Fibroblast of lung (primary cell): ENCODE data around the gene ARFRP1. TPM values are rescaled to one million over a fixed set of nuclear protein-coding genes. Genes with fewer than 3 reads are reported as not detected.
"Not testable (repeated sequence)": the region's sequence is repeated elsewhere in the genome, so short reads cannot be mapped to it uniquely, and the experiment has no call there.

ENCODE experiments used
- DNase-seq, 2 donors: peaks; one replicate each; pipeline versions ENCODE4 v3.0.0 to v3.0.0-alpha.2; 2010; ENCODE audit warnings: low read depth in 2 of 2
- H2AFZ ChIP-seq: 2 replicates; pipeline ENCODE4 v1.5.1; 2012; ENCODE audit warnings: low read length, control low read depth, inconsistent platforms
- H3K27ac ChIP-seq: 2 replicates; pipeline ENCODE4 v1.5.1; 2011; ENCODE audit warnings: low read length, control low read depth; ENCODE audit not compliant: insufficient read depth
- H3K27me3 ChIP-seq: 2 replicates; pipeline ENCODE4 v1.5.1; 2011; ENCODE audit warnings: mild to moderate bottlenecking, low read length; ENCODE audit not compliant: control insufficient read depth, insufficient read depth
- H3K36me3 ChIP-seq: 2 replicates; pipeline ENCODE4 v1.5.1; 2011; ENCODE audit warnings: low read length; ENCODE audit not compliant: control insufficient read depth, insufficient read depth
- H3K4me1 ChIP-seq: 2 replicates; pipeline ENCODE4 v1.5.1; 2011; ENCODE audit warnings: low read length; ENCODE audit not compliant: control insufficient read depth, insufficient read depth; ENCODE audit errors: extremely low read depth
- H3K4me2 ChIP-seq: 2 replicates; pipeline ENCODE4 v1.5.1; 2011; ENCODE audit warnings: low read length, control low read depth; ENCODE audit not compliant: insufficient read depth; ENCODE audit errors: extremely low read depth
- H3K4me3 ChIP-seq, 4 experiments: fragments of 200-600 bp in 1 of 4; sonication (generic) in 1 of 4; replicated peaks in 1 of 4; 2 replicates each; pipeline ENCODE4 v1.5.1; 2011 to 2016; ENCODE audit warnings: low read length in 4 of 4, low read depth in 3 of 4, mild to moderate bottlenecking in 3 of 4, control low read depth in 2 of 4, inconsistent platforms in 1 of 4, mixed read lengths in 1 of 4; ENCODE audit not compliant: insufficient read depth in 1 of 4; ENCODE audit errors: control extremely low read depth in 1 of 4
- H3K79me2 ChIP-seq: 2 replicates; pipeline ENCODE4 v1.5.1; 2012; ENCODE audit warnings: mild to moderate bottlenecking, low read length, inconsistent platforms; ENCODE audit not compliant: control insufficient read depth, insufficient read depth
- H3K9ac ChIP-seq: 2 replicates; pipeline ENCODE4 v1.5.1; 2011; ENCODE audit warnings: mild to moderate bottlenecking, low read length, control low read depth; ENCODE audit not compliant: insufficient read depth
- H3K9me3 ChIP-seq: 2 replicates; pipeline ENCODE4 v1.5.1; 2012; ENCODE audit warnings: low read depth, low read length; ENCODE audit not compliant: control insufficient read depth, insufficient read depth
- H4K20me1 ChIP-seq: 2 replicates; pipeline ENCODE4 v1.5.1; 2011; ENCODE audit warnings: low read length; ENCODE audit not compliant: control insufficient read depth, insufficient read depth; ENCODE audit errors: extremely low read depth
- CTCF ChIP-seq, 2 donors: IDR thresholded peaks in 1 of 2; conservative IDR thresholded peaks in 1 of 2; 1 replicate in 1 of 2; 2 replicates in 1 of 2; pipeline ENCODE4 v1.5.1; 2011 to 2012; ENCODE audit warnings: low read length in 2 of 2, control low read depth in 1 of 2, inconsistent platforms in 1 of 2, low read depth in 1 of 2, mild to moderate bottlenecking in 1 of 2
- EZH2 ChIP-seq: IDR thresholded peaks from 2 replicates; pipeline ENCODE4 v1.5.1; 2012; ENCODE audit warnings: low read length, control low read depth, mild to moderate bottlenecking; ENCODE audit errors: missing control alignments
- polyA plus RNA-seq, 2 donors: library from polyadenylated mRNA; depleted of rRNA in 1 of 2; stranded (reverse) in 1 of 2; unstranded in 1 of 2; fragments of >200 nt; gene quantifications; 2 replicates each; pipeline ENCODE4 v1.2.1, GENCODE V29; 2011 to 2012; ENCODE audit warnings: missing spikeins in 1 of 2
- total RNA-seq: library from RNA; depleted of rRNA; stranded (reverse); fragments of >200 nt; gene quantifications from 2 replicates; pipeline ENCODE4 v1.2.1, GENCODE V29; 2014

The ARFRP1 gene
- total and polyA plus RNA-seq, 2 donors (not counting 1 experiment from before 2014, with no cell fraction given), result 34.6 to 35.0 TPM

- no peak for TF ChIP-seq EZH2
- no peak for TF ChIP-seq CTCF (conservative IDR thresholded peaks at IDR 0.05 in 1 of 2, IDR thresholded peaks at IDR 0.05 in 1 of 2; ENCODE audit: low read depth in 1 of 2, low read length in 2 of 2)
- H4K20me1 ChIP-seq, result no peaks in the 10 kb centered on the region
- no peak overlapping the region for H3K9ac ChIP-seq
- peaks cover 22% of the 10 kb centered on the region for H3K36me3 ChIP-seq
- no peak overlapping the region for H3K27ac ChIP-seq
- no peak for DNase-seq
- no peak overlapping the region for H2AFZ ChIP-seq
- no peaks in the 10 kb centered on the region for H3K27me3 ChIP-seq
- no peak overlapping the region for H3K4me2 ChIP-seq
- peaks cover 21% of the 10 kb centered on the region for H3K79me2 ChIP-seq
- no peak overlapping the region for H3K4me3 ChIP-seq
- H3K4me1 ChIP-seq, result no peaks in the 10 kb centered on the region
- no peaks in the 10 kb centered on the region for H3K9me3 ChIP-seq
These were observed 25.3 kb upstream of the ARFRP1 start for GRCh38 chr20:63733117-63733516.

DNA sequence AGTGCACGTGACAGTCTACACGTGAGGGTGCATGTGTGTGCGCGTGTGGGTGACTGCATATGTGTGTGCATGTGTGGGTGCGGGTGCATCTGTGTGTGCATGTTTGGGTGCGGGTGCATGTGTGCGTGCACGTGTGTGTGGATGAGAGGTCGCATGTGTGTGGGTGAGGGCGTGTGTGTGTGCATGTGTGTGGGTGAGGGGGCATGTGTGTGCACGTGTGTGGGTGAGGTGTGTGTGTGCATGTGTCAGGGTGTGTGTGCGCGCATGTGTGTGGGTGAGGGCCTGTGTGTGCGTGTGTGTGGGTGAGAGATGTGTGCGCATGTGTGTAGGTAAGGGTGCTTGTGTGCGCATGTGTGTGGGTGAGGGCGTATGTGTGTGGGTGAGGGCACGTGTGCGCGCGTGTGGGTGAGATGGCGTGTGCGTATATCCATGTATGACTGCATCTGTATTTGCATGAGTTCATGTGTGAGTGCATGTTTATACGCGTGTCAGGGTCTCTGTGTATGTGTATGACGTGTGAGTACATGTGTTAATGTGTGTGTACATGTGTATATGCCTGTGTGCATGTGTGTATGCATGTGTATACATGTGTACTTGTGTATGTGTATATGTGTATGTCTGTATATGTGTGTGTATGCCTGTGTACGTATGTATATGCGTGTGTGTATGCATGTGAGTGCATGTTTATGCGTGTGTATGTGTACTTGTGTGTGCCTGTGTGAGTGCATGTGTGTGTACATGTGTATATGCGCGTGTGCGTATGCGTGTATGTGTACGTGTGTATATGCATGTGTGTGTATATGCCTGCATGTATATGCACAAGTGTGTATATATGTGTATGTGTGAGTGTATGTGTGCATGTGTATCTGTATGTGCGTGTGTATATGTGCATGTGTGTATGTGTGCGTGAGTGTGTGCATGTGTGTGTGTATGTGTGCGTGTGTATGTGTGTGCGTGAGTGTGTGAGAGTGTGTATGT lies 24.6 kb upstream of the ARFRP1 start:
- Histone ChIP-seq H3K36me3 (peaks cover 22% of the 10 kb centered on the region), H4K20me1 (no peaks in the 10 kb centered on the region), H3K4me2 (no peak overlapping the region), H3K4me1 (no peaks in the 10 kb centered on the region), H3K9ac (no peak overlapping the region), H3K27me3 (no peaks in the 10 kb centered on the region), H2AFZ (no peak overlapping the region), H3K9me3 (no peaks in the 10 kb centered on the region), H3K79me2 (peaks cover 21% of the 10 kb centered on the region), H3K27ac (no peak overlapping the region), H3K4me3 (no peak overlapping the region)
- DNase-seq, result no peak
- TF ChIP-seq CTCF (conservative IDR thresholded peaks at IDR 0.05 in 1 of 2, IDR thresholded peaks at IDR 0.05 in 1 of 2; ENCODE audit: low read depth in 1 of 2, low read length in 2 of 2) (no peak), EZH2 (no peak)

DNA sequence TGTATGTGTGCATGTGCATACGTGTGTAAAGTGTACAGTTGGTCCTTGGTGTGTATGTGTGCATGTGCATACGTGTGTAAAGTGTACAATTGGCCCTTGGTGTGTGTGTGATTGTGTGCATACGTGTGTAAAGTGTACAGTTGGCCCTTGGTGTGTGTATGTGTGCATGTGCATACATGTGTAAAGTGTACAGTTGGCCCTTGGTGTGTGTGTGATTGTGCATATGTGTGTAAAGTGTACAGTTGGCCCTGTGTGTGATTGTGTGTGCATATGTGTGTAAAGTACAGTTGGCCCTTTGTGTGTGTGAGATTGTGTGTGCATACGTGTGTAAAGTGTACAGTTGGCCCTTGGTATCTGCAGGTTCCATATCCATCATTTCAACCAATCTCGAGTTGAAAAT lies 23.6 kb upstream of the ARFRP1 start:
- Histone ChIP-seq H4K20me1 (no peaks in the 10 kb centered on the region), H3K4me3 (no peak overlapping the region), H3K27me3 (no peaks in the 10 kb centered on the region), H3K79me2 (peaks cover 26% of the 10 kb centered on the region), H3K36me3 (peaks cover 20% of the 10 kb centered on the region), H3K9me3 (no peaks in the 10 kb centered on the region), H3K4me2 (no peak overlapping the region), H3K27ac (no peak overlapping the region), H3K4me1 (no peaks in the 10 kb centered on the region), H2AFZ (no peak overlapping the region), H3K9ac (no peak overlapping the region)
- TF ChIP-seq EZH2 (no peak), CTCF (conservative IDR thresholded peaks at IDR 0.05 in 1 of 2, IDR thresholded peaks at IDR 0.05 in 1 of 2; ENCODE audit: low read depth in 1 of 2, low read length in 2 of 2) (no peak)
- no peak for DNase-seq

DNA sequence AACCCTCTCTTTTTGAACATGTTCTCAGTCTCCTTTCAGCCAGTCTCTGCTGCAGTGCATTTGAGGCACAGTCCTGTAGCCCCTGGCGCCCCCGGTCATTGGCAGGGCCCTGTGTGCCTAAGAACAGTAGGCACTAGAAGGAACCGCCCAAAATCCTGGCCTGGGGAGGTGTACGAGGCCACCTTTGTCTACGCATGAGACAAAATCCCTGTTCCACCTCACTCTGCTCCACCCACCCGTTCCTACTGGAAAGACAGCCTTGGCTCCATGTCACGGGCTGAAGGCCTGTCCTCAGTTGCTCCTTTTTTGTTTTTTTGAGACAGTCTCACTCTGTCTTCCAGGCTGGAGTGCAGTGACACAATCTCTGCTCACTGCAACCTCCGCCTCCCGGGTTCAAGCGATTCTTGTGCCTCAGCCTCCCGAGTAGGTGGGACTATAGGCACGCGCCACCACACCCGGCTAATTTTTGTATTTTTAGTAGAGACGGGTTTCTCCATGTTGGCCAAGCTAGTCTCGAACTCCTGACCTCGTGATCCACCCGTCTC lies 22.5 kb upstream of the ARFRP1 start:
- H3K36me3 ChIP-seq, result peaks cover 18% of the 10 kb centered on the region
- H4K20me1 ChIP-seq, H3K27me3 ChIP-seq, DNase-seq, H3K9ac ChIP-seq, H3K9me3 ChIP-seq, H3K27ac ChIP-seq, H3K4me2 ChIP-seq, H3K4me1 ChIP-seq, H3K4me3 ChIP-seq, H2AFZ ChIP-seq: not testable (repeated sequence)
- peaks cover 26% of the 10 kb centered on the region for H3K79me2 ChIP-seq
